Ovary (tissue), 3 donors: ENCODE measurements around the gene INCA1.

Experiments
- CTCF ChIP-seq, 3 donors: fragments of 450-650 bp in 2 of 3; fragments of 200-600 bp in 1 of 3; IDR thresholded peaks; one replicate each; pipeline versions ENCODE4 v1.5.1 to v1.8.0; 2016 to 2022; ENCODE audit warnings: antibody characterized with exemption in 3 of 3, mild to moderate bottlenecking in 1 of 3
- POLR2A ChIP-seq: fragments of 450-650 bp; IDR thresholded peaks from one replicate; pipeline ENCODE4 v1.6.1; 2017; ENCODE audit warnings: antibody characterized with exemption, mild to moderate bottlenecking, moderate library complexity
- donor health status: DM: no; HTN: no; CAD: no.

- no peak for TF ChIP-seq CTCF (IDR thresholded peaks at IDR 0.05)
- TF ChIP-seq POLR2A = no peak
Observed at GRCh38 chr17:5000237-5000639, 2.9 kb upstream of the INCA1 start.
